Colon (tissue), 2 donors: ENCODE measurements around the gene AADAT.
"Not testable (repeated sequence)": the region's sequence is repeated elsewhere in the genome, so short reads cannot be mapped to it uniquely, and the experiment has no call there.

Experiments
- FAIRE-seq: peaks from 2 replicates; lab custom pipeline; 2012; peaks lifted over from hg19 to GRCh38; lab: Jason Lieb, UNC
- donor health status: control.
- donor health status: control.

AADAT gene

DNA sequence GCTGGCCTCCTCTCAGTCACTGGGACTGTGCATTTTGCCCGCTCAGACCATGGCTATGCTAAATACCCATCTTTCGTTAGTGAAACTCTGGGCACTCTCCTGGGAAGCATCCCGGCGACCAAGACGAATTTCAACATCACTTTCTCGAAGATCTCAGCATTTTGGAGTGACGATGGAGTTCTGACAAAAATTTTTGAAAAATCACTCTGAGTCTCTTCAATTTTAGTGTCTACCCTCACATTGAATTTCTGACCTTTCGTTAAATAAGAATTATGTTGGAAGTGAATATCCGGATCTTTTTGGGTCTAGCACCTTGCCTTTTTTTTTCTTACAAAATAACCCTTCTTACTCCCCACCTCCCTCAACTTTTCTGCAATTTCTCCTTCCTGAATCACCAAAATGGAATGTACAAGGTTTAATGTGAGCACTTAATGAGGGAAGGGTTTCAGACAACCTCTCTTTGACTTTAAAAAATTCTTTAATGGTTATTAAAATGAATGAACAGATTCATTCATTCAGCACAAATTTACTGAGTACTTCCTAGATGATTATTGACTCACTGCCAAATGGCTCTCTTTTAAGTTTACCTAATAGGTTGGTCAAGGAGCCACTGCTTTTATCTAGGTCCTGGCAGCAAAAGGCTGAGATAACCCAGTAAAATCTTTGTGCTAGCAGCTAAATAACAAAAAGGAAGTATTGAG is 746 bp upstream of the AADAT start:
- no peak for FAIRE-seq

- FAIRE-seq = no peak
Observed at GRCh38 chr4:170089274-170089667, 485 bp downstream of the AADAT start.

- no peak for FAIRE-seq
Observed at GRCh38 chr4:170088716-170089115, 1.0 kb downstream of the AADAT start.

DNA sequence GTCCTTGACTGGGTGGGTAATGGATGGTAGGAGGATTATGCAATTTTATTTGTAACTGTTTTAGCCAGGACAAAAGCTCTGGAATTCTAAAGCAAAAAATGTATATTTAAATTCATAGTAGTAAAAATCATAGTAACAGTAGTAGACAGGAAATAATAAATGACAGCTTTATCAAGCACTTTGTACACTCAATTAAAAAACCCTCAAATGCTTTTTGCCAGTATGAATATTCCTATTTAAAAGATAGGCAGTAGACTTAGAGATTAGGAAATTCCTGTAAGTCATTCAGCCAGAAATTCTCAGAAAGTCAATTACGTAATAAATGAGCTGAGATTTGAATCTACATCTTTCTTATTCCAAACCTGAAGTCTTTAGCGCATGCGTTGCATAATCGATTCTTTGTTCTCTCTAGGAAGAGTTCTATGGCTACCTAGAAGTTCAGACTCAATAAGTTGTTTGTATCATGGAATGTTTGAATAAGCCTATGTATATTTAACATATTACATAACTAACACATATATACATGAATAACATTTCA is 2.5 kb downstream of the AADAT start:
- no peak for FAIRE-seq

DNA sequence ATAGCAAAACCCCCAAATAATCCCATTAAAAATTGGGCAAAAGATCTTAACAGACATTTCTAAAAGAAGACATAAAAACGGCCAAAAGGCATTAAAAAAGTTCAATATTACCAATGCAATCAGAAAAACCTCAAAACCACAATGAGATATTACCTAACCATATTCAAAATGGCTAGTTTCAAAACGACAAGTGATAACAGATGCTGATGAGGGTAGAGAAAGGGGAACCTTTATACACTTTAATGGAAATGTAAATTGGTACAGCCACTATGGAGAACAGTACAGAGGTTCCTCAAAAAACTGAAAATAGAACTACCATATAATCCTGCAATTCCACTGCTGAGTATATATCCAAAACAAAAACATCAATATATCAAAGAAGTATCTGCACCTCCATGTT is 6.2 kb downstream of the AADAT start:
- FAIRE-seq = no peak

- no peak for FAIRE-seq
Observed at GRCh38 chr4:170080496-170080895, 9.3 kb downstream of the AADAT start.

DNA sequence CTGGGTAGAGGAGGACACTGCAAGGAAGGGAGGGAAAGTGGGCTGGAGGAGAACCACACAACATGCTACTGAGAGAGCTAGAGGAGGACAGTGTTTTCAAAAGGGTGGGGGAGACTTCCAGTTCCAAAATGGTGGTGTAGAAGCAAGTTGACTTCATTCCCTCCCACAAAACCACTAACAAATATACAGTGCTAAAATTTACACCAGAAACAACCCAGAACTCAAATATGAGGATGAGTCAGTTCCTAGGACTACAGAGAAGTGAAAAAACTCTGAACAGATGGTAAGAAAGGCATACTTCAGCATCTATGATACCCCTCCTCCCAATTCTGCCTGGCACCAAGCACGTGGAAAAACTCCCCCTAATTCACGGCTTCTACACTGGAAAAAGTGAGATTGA is 9.8 kb downstream of the AADAT start:
- no peak for FAIRE-seq

- FAIRE-seq = no peak
Observed at GRCh38 chr4:170071196-170071595, 18.6 kb downstream of the AADAT start.

DNA sequence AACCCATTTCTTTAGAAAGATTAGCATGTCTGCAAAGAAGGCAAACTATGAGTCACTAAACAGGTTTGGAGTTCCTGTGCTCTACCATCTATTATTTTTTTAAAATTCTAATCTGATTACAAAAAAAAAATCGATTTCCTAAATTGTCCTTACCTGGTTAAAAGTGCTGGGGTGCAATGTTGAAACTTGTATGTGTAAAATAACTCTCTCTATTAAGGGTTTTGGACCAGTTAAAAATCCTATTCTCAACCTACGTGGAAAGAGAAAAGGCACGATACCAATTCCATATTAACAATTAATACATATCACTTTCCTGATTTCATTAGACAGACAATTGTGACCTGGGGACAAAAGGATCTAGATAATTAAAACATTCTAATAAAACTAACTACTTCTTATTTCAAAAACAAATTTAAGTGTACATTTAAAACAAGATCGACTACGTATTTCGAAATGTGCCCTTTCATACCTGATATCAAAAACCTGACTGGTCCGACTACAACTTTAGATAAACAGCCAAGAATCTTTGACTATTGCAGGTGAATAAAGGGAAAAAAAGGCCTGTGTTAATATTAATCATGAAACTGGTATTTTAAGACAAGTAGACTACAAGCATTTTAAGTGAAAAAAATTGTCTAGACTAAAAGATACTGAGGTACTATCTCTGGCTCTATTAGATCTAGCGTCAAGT is 21.2 kb downstream of the AADAT start:
- FAIRE-seq = no peak

DNA sequence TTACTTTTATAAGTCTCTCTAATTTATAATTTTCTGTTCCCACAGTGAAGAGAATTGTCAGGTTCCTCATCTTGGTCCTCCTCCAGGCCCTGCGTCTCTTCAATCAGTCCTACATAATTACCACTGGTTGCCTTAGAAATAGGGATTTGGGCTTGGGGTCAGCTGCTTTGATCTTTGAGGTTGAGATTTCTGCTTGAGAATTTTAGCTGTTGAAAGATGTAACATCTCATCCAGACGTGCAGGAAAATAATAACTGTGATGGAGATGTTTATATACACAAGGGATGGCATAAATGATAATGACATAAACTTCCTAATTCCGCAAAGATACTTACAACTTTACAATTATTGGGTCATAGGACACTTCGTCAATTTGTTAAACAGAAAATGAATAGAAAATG is 30.3 kb downstream of the AADAT start:
- FAIRE-seq = no peak

DNA sequence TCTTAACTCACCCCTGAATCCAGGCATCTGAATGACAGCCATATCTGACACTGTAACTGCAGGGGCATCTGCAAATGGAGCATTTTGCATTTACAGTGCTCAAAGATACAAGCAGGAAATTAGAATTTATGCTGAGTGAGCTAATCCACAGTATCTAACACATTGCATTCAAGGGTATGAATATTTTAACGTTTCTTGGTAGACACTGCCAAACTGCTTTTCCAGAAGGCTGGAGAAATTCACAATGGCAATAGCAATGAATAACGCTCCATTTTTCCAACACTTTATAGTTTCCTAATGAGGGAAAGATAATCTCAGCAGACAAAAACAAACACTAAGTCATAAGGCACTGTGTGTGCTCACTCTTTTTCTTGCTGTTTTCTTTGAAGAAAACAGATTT is 30.9 kb downstream of the AADAT start:
- FAIRE-seq = no peak

- no peak for FAIRE-seq
Observed at GRCh38 chr4:170057866-170058265, 31.9 kb downstream of the AADAT start.

DNA sequence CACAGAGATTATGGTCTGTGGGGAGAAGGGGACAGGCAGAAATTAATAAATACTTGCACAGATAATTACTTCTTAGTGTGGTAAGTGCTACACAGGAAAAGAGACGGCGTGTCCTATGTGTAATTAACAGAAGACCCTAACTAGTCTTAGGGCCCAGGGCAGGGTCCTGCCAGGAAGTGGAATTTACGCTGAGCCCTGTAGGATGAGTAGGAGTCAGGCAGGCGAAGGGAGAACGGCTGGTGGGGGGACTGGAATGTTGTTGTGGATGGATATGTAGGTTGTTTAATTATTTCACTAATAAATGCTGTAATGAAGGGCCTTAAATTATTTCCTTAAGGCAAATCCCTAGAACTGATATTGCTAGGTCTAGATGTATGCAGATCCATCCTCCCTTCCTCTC is 36.8 kb downstream of the AADAT start:
- FAIRE-seq = no peak

- FAIRE-seq = no peak
Observed at GRCh38 chr4:170051402-170051801, 38.4 kb downstream of the AADAT start.

GRCh38 chr4:170049766-170050165 is 40.0 kb downstream of the AADAT start:
- FAIRE-seq = no peak

- FAIRE-seq = no peak
Observed at GRCh38 chr4:170047771-170048354, 41.9 kb downstream of the AADAT start.

DNA sequence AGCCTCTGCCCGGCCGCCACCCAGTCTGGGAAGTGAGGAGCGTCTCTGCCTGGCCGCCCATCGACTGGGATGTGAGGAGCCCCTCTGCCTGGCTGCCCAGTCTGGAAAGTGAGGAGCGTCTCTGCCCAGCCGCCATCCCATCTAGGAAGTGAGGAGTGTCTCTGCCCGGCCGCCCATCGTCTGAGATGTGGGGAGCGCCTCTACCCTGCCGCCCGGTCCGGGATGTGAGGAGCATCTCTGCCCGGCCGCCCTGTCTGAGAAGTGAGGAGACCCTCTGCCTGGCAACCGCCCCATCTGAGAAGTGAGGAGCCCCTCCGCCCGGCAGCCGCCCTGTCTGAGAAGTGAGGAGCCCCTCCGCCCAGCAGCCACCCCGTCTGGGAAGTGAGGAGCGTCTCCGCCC is 43.6 kb downstream of the AADAT start:
- FAIRE-seq = not testable (repeated sequence)

DNA sequence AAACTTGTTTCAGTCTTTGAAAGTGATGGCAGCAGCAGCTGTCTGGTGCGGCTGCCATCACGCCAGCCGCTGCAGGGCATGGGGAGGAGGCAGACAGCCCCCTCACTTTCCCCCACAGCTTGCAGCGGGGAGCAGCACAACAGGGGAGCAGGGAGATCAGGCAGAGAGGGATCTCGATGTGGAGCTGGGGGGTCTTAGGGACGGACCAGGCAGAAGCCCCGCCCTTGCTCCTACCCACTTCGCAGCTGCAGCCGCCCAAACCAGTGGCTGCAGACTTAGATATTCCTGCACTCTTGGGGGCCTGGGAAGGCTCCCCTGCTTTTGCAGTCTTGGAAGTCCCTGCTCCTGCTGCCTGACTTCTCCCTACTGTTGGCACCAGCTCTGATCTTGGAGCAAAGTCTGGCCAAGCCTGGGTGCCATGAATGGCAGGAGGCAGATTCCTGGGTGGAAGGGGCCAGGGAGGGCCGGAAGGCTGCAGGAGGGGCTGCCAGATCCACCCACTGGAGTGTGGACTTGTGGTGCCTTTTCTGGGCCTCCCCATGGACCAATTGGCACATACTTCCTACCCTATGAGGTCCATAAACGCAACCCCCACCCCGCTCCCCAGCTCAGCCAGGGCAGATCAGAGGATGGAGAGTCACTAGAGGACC is 49.6 kb downstream of the AADAT start:
- no peak for FAIRE-seq

GRCh38 chr4:170038769-170039168 is 51.0 kb downstream of the AADAT start:
- no peak for FAIRE-seq

DNA sequence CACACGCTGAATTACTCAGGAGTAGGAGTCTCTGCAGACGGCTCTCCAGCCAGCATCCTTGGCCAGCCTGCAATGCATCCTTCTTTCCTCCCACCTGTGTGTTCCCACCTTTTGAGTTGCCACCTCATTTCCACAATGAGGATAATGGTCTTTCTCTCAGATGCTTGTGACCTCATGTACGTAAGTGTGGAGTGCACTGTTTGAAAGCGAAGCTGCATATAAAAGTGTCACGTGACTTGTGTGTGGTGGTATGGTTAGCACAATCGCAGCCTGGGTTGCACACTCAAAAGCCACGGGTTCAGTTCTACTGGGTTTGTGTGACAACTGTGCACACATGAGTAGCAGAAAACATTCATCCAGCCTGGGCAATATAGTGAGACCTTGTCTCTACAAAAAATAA is 51.5 kb downstream of the AADAT start:
- no peak for FAIRE-seq

DNA sequence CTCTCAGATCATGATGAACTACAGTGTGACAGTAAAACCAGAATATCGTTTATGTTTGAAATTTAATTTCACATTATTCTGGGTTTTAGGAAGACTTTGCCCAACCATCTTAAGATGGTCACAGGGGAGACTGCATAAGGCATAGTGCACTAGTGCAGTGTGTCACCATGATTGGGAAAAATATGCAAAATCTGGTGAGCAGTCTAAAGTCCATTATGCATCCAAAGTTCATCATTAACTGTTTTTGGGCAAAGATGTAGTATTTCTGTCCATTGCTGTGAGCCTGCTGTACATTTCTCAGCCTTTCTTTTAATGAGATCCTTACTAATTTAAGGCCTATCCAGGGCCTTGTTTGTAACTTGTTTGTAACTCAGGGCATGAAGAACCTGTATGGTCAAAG is 52.3 kb downstream of the AADAT start:
- no peak for FAIRE-seq

GRCh38 chr4:170035845-170036244 is 53.9 kb downstream of the AADAT start:
- FAIRE-seq = no peak

GRCh38 chr4:170035231-170035630 is 54.5 kb downstream of the AADAT start:
- FAIRE-seq = no peak
